ENCODE results near the gene TK1.

- TF ChIP-seq CTCF (IDR thresholded peaks at IDR 0.05) (no peak), POLR2A (IDR thresholded peaks at IDR 0.05) (peak in 2 of 3 donors; percentile 16 to 40)
Observed at GRCh38 chr17:78184868-78185267, 2.0 kb downstream of the TK1 start.

All from body of pancreas (tissue), 4 donors.